Fibroblast of lung (primary cell): Measurements from ENCODE around the gene FAM3B.

ENCODE experiments used
- CTCF ChIP-seq, 2 donors: IDR thresholded peaks in 1 of 2; conservative IDR thresholded peaks in 1 of 2; 1 replicate in 1 of 2; 2 replicates in 1 of 2; pipeline ENCODE4 v1.5.1; 2011 to 2012; ENCODE audit warnings: low read length in 2 of 2, control low read depth in 1 of 2, inconsistent platforms in 1 of 2, low read depth in 1 of 2, mild to moderate bottlenecking in 1 of 2
- EZH2 ChIP-seq: IDR thresholded peaks from 2 replicates; pipeline ENCODE4 v1.5.1; 2012; ENCODE audit warnings: low read length, control low read depth, mild to moderate bottlenecking; ENCODE audit errors: missing control alignments

DNA sequence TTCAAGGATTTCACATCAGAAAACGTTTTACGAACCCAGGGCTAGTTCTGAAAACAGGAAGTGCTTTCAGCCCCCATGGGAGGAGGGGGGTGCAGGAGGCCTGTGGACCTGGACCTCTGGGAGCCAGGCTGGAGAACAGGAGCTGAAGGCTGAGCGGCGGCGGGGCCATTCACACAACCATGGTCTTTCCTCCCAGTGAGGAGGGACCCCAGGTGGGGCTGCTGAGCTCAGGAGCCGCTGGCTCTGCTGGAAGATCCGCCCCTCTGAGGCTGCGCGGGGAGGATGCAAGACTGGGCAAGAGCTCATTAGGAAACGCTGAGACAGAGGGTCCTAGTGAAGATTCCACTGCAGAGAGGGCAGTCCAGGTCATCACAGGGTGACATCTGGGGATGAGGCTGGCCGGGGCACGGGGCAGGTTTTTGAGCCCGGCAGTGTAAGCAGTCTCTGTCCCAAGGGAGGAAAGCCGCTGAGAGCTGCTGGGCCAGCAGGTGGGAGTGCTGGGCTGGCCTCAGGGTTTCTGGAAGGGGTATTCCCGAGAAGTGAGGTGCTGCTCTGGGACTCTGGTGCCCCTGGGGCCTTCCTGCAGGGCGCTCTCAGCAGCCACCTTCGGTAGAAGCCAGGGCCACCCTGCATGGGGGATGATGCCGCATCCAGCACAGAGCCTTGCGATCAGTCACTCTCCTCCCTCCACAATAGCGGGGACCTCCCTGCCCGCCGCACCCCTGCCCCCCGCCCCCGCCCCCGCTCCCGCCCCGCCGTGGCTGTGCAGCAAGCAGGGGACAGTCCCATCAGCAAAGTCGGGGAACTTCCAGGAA is 52.7 kb downstream of the FAM3B start:
- TF ChIP-seq CTCF (conservative IDR thresholded peaks at IDR 0.05 in 1 of 2, IDR thresholded peaks at IDR 0.05 in 1 of 2; ENCODE audit: low read depth in 1 of 2, low read length in 2 of 2) (peak in 1 of 2 donors; percentile 4), EZH2 (no peak)
